ENCODE results near the gene TCTN2. TPM values are rescaled to one million over a fixed set of nuclear protein-coding genes. Genes with fewer than 3 reads are reported as not detected.

The TCTN2 gene
- total and polyA plus RNA-seq, 2 experiments from 2014 or later: 2.7 to 6.0 TPM

DNA sequence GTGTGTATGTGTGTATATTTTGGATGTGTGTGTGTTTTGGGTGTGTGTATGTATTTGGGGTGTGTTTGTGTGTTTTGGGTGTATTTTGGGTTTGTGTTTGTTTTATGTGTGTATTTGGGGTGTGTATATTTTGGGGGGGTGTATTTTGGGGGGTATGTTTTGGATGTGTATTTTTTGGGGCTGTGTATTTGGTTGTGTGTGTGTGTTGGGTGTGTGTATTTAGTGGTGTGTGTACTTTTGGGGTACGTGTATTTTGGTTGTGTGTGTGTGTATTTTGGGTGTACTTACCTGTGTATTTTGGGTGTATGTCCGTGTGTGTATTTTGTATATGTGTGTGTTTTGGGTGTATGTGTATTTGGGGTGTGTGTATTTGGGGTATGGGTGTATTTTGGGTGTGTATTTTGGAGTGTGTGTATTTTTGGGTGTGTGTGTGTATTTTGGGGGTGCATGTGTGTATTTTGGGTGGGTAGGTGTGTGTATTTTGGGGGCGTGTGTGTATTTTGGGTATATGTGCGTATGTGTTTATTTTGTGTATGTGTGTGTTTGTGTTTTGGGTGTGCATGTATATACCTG lies 16.7 kb upstream of the TCTN2 start:
- no peaks in the 10 kb centered on the region for H3K9me3 Mint-ChIP-seq
- no peak overlapping the region for H3K4me3 ChIP-seq

DNA sequence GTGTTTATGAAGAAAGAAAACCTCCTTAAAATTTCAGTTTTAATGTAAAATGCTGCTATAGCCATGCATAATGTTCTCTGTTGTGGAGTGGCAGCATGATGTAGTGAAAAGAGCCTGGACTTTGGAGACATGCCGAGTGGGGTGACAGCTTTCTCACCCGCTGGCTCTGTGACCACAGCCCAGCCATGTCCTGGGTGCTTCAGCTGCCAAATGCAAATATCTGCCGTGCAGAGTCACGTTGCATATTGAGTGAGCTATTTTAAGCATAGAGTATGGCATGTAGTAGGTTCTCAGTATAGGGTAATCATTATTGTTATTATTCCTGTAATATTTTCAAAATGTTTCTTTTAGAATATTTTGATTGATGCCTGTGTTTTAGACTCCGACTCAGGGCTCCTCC lies 15.5 kb upstream of the TCTN2 start:
- H3F3A ChIP-seq (replicated peaks; ENCODE audit: low read depth): peaks cover 7% of the 10 kb centered on the region; the same call in 1 of the 2 replicates
- TF ChIP-seq STAT1 (IDR thresholded peaks at IDR 0.05; ENCODE audit: unreplicated experiment) (no peak), NANOG (IDR thresholded peaks at IDR 0.05; ENCODE audit: borderline replicate concordance) (no peak), POLR2AphosphoS5 (IDR thresholded peaks at IDR 0.05; ENCODE audit: low read depth) (no peak)
- TF ChIP-seq, protein P1, sequence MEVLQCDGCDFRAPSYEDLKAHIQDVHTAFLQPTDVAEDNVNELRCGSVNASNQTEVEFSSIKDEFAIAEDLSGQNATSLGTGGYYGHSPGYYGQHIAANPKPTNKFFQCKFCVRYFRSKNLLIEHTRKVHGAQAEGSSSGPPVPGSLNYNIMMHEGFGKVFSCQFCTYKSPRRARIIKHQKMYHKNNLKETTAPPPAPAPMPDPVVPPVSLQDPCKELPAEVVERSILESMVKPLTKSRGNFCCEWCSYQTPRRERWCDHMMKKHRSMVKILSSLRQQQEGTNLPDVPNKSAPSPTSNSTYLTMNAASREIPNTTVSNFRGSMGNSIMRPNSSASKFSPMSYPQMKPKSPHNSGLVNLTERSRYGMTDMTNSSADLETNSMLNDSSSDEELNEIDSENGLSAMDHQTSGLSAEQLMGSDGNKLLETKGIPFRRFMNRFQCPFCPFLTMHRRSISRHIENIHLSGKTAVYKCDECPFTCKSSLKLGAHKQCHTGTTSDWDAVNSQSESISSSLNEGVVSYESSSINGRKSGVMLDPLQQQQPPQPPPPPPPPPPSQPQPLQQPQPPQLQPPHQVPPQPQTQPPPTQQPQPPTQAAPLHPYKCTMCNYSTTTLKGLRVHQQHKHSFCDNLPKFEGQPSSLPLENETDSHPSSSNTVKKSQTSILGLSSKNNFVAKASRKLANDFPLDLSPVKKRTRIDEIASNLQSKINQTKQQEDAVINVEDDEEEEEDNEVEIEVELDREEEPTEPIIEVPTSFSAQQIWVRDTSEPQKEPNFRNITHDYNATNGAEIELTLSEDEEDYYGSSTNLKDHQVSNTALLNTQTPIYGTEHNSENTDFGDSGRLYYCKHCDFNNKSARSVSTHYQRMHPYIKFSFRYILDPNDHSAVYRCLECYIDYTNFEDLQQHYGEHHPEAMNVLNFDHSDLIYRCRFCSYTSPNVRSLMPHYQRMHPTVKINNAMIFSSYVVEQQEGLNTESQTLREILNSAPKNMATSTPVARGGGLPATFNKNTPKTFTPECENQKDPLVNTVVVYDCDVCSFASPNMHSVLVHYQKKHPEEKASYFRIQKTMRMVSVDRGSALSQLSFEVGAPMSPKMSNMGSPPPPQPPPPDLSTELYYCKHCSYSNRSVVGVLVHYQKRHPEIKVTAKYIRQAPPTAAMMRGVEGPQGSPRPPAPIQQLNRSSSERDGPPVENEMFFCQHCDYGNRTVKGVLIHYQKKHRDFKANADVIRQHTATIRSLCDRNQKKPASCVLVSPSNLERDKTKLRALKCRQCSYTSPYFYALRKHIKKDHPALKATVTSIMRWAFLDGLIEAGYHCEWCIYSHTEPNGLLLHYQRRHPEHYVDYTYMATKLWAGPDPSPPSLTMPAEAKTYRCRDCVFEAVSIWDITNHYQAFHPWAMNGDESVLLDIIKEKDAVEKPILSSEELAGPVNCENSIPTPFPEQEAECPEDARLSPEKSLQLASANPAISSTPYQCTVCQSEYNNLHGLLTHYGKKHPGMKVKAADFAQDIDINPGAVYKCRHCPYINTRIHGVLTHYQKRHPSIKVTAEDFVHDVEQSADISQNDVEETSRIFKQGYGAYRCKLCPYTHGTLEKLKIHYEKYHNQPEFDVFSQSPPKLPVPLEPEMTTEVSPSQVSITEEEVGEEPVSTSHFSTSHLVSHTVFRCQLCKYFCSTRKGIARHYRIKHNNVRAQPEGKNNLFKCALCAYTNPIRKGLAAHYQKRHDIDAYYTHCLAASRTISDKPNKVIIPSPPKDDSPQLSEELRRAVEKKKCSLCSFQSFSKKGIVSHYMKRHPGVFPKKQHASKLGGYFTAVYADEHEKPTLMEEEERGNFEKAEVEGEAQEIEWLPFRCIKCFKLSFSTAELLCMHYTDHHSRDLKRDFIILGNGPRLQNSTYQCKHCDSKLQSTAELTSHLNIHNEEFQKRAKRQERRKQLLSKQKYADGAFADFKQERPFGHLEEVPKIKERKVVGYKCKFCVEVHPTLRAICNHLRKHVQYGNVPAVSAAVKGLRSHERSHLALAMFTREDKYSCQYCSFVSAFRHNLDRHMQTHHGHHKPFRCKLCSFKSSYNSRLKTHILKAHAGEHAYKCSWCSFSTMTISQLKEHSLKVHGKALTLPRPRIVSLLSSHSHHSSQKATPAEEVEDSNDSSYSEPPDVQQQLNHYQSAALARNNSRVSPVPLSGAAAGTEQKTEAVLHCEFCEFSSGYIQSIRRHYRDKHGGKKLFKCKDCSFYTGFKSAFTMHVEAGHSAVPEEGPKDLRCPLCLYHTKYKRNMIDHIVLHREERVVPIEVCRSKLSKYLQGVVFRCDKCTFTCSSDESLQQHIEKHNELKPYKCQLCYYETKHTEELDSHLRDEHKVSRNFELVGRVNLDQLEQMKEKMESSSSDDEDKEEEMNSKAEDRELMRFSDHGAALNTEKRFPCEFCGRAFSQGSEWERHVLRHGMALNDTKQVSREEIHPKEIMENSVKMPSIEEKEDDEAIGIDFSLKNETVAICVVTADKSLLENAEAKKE (CRISPR knock-in tag; IDR thresholded peaks at IDR 0.05): no peak
- TF ChIP-seq, protein P2, sequence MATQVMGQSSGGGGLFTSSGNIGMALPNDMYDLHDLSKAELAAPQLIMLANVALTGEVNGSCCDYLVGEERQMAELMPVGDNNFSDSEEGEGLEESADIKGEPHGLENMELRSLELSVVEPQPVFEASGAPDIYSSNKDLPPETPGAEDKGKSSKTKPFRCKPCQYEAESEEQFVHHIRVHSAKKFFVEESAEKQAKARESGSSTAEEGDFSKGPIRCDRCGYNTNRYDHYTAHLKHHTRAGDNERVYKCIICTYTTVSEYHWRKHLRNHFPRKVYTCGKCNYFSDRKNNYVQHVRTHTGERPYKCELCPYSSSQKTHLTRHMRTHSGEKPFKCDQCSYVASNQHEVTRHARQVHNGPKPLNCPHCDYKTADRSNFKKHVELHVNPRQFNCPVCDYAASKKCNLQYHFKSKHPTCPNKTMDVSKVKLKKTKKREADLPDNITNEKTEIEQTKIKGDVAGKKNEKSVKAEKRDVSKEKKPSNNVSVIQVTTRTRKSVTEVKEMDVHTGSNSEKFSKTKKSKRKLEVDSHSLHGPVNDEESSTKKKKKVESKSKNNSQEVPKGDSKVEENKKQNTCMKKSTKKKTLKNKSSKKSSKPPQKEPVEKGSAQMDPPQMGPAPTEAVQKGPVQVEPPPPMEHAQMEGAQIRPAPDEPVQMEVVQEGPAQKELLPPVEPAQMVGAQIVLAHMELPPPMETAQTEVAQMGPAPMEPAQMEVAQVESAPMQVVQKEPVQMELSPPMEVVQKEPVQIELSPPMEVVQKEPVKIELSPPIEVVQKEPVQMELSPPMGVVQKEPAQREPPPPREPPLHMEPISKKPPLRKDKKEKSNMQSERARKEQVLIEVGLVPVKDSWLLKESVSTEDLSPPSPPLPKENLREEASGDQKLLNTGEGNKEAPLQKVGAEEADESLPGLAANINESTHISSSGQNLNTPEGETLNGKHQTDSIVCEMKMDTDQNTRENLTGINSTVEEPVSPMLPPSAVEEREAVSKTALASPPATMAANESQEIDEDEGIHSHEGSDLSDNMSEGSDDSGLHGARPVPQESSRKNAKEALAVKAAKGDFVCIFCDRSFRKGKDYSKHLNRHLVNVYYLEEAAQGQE (IDR thresholded peaks at IDR 0.05; ENCODE audit: unreplicated experiment): no peak
- no peak for ATAC-seq
- H3K9me2 ChIP-seq (ENCODE audit: insufficient read depth): no peaks in the 10 kb centered on the region
- Mint-ChIP-seq H3K4me1 (no peaks in the 10 kb centered on the region), H3K36me3 (ENCODE audit: low read depth) (peaks cover 57% of the 10 kb centered on the region), H3K9me3 (no peaks in the 10 kb centered on the region), H3K4me3 (no peak overlapping the region), H3K27me3 (ENCODE audit: insufficient read depth, low read depth, poor library complexity) (peaks cover 3% of the 10 kb centered on the region), H3K27ac (no peak overlapping the region)
- H3K27ac ChIP-seq (ENCODE audit: low read depth): no peak overlapping the region
- no peak overlapping the region for H2AFZ ChIP-seq
- H3K4me1 ChIP-seq (ENCODE audit: insufficient read depth): no peaks in the 10 kb centered on the region
- no peak overlapping the region for H3K4me3 ChIP-seq
- no peak for DNase-seq (ENCODE audit: low spot score)
- H3K27me3 ChIP-seq (ENCODE audit: insufficient read depth): no peaks in the 10 kb centered on the region
- H3K36me3 ChIP-seq (ENCODE audit: insufficient read depth): peaks cover 12% of the 10 kb centered on the region
- no peaks in the 10 kb centered on the region; the same call in 1 of the 2 replicates for H4K20me1 ChIP-seq (replicated peaks; ENCODE audit: insufficient read depth)
- H3K4me2 ChIP-seq: no peak overlapping the region
- no peaks in the 10 kb centered on the region for H3K79me2 ChIP-seq (replicated peaks; ENCODE audit: insufficient read depth)

More for the DNA sequence above, 16.7 kb upstream of the TCTN2 start:
- Mint-ChIP-seq H3K36me3 (ENCODE audit: low read depth) (peaks cover 51% of the 10 kb centered on the region), H3K4me3 (no peak overlapping the region), H3K4me1 (no peaks in the 10 kb centered on the region), H3K27ac (no peak overlapping the region), H3K27me3 (ENCODE audit: insufficient read depth, low read depth, poor library complexity) (peaks cover 3% of the 10 kb centered on the region)
- Histone ChIP-seq H3K27ac (ENCODE audit: low read depth) (no peak overlapping the region), H2AFZ (no peak overlapping the region), H4K20me1 (replicated peaks; ENCODE audit: insufficient read depth) (no peaks in the 10 kb centered on the region; the same call in 1 of the 2 replicates), H3K4me2 (no peak overlapping the region), H3K36me3 (ENCODE audit: insufficient read depth) (peaks cover 12% of the 10 kb centered on the region), H3K4me1 (ENCODE audit: insufficient read depth) (no peaks in the 10 kb centered on the region), H3K79me2 (replicated peaks; ENCODE audit: insufficient read depth) (no peaks in the 10 kb centered on the region), H3K9me2 (ENCODE audit: insufficient read depth) (no peaks in the 10 kb centered on the region), H3F3A (replicated peaks; ENCODE audit: low read depth) (peaks cover 7% of the 10 kb centered on the region; the same call in 1 of the 2 replicates), H3K27me3 (ENCODE audit: insufficient read depth) (no peaks in the 10 kb centered on the region)
- TF ChIP-seq STAT1 (IDR thresholded peaks at IDR 0.05; ENCODE audit: unreplicated experiment): no peak
- ATAC-seq (no peak), DNase-seq (ENCODE audit: low spot score) (no peak)

Measured in GM23338 (cell line).